Activated CD8-positive, alpha-beta memory T cell treated with anti-CD3 and anti-CD28 coated beads for 1 hour (primary cell): Measurements from ENCODE around the gene SULT4A1.
A peak's percentile ranks its signal among the peaks of the same experiment; 100 is the strongest.
"Not testable (repeated sequence)": the region's sequence is repeated elsewhere in the genome, so short reads cannot be mapped to it uniquely, and the experiment has no call there.

Experiments
- DNase-seq, 2 donors: peaks; one replicate each; pipeline ENCODE4 v3.0.0-alpha.2; 2020; ENCODE audit warnings: low read depth in 1 of 2; ENCODE audit errors: extremely low read depth in 1 of 2

SULT4A1 gene

DNA sequence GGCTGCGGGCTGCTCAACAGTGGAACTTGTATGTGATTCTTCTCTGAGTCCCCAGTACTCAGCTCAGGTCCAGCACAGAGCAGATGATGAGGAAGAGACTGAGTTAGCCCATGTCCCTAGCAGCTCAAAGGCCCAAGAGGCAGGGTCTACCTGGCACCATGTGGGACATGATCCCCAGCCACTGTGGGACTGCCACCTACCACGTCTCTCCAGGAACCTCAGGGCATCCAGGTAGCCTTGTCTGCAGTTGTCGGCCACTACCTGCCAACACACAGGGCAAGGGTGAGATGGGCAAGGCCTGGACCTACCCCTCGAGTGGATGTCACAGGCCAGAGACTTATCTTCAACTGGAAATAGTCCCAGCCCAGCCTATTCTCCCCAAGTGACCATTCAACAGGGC lies 25.1 kb upstream of the SULT4A1 start:
- no peak for DNase-seq

DNA sequence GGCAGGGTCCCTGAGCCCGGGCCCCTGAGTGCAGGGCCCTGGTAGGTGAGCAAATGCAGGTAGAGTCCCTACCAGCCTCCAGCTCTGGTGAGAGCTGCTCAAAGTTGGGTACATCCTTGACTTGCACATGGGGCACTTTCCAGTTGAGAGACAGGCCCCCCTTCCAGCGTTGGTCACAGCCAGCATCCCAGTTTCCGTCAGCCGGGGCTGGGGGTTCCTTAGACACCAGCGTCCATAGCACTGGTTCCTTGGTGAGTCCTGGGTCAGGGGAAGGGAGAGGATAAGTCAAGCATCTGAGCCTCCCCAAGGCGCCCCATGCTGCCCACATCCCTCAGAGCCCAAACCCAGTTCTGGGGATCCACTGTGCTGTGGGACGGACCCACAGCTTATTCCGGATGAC lies 23.9 kb upstream of the SULT4A1 start:
- DNase-seq: no peak

DNA sequence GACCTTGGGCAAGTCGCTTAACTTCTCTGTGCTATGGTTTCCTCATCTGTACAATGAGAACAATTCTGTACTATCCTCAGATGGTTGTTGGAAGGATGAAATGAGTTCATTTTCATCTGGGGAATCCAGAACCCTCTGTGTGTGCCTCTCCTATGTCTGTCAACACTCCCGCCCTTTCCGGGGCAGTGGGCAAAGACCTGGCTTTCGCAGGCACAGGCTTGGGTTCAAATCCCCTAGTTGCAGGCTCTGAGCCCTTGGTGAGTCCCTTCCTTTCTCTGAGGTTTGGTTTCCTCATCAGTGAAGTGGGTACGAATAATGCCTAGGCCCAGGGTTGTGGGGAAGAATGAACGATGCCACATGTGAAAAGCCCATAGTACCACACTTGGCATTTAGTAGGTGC lies 23.5 kb upstream of the SULT4A1 start:
- no peak for DNase-seq

DNA sequence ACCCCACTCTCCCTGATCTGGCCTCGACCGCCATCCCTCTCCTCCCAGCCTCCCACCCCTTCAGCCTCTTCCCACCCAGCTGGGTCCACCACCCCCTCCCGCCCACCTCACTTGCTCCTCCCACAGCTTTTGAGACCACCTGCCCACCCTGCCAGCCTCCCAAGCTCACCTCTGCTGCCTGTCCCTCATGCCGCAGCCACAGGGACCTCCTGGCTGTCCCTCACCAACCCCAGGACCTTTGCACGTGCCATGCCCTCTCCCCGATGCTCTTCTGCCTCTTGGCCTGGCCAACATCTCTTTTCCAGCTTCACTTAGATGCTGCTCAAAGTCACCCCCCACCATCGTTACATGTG lies 23.0 kb upstream of the SULT4A1 start:
- no peak for DNase-seq

DNA sequence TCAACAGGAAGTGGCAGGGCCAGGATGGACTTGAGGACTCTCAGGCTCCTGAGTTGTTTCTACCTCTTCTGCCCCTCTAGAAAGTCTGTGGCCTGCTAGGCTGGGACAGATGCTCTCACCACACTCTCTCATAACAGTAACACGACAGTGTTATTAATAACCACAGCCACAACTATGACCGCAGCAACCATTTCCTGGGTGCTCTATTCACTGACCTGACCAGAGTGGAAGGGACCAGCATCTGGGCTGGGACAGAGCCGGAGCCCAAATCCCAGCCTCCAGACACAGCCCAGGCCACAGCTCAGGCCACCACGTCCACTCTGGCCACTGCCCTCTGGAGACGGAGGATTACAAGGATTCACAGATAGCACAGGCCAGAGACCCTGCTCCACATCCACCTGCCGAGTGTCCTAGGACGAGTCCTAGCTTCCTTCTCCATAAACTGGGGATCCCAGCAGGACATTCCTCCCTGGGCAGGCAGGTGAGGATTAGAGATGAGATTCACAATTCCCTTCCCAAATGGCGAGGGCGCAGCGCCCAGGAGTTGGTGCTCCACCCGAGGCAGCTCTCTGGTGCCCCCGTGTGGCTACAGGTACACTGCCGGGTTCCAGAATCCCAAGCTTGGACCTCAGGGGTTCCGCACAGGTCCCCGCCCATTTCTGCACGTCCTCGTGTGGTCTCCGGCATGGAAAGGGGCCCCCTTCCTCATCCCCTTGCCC lies 22.4 kb upstream of the SULT4A1 start:
- DNase-seq: peak in 1 of 2 donors; percentile 31

DNA sequence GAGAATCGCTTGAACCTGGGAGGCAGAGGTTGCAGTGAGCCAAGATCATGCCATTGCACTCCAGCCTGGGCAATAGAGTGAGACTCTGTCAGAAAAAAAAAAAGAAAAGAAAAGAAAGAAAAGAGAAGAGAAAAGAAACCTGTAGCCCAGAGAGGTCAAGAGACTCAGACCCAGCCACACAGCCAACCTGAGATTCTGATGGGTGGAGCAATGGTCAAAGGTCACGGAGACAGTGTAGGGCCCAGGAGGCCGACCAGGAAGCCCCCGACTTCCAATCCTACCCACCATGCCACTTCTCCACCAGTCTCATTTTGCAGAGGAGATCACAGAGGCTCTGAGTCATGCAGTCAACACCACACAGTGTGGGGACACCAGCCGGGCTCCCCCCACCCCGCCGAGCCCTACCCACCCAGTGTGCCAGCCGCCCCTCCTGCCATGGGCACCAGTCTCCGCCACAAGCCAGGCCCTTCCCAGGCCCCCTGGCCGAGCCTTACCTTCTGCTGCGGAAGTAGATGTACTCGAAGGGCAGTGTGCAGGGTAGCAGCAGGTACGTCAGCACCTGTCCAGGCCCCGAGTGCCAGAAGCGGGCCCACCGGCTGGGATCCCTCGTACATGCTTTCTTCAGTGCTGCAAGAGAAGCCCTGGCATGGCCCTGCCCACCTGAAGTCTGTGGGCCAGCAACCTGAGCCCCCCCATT lies 21.6 kb upstream of the SULT4A1 start:
- DNase-seq: no peak

DNA sequence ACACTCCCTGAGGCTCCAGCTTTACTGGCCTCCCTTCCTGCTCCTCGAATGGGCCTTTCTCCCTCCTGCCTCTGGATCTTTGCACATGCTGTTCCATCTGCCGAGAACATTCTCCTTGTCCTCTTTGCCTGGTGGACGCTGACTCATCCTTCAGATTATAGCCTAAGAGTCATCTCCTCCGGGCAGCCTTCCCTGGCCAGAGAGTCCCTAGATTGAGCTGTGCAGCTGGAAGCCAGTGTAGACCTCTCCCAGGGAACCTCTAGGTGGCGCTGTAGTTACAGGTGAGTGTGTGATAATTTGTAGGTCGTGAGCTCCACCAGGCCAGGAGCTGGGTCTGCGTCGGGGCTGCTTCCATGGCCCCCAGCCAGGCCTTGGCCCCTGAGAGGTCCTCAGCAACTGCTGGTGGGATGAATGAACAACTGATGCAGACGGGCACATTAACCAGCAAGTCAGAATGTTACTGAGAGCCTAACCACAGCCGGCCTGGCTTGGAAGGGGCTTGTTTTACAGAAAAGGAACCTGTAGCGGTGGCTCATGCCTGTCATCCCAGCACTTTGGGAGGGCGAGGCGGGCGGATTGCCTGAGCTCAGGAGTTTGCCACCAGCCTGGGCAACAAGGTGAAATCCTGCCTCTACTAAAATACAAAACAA lies 20.8 kb upstream of the SULT4A1 start:
- no peak for DNase-seq

DNA sequence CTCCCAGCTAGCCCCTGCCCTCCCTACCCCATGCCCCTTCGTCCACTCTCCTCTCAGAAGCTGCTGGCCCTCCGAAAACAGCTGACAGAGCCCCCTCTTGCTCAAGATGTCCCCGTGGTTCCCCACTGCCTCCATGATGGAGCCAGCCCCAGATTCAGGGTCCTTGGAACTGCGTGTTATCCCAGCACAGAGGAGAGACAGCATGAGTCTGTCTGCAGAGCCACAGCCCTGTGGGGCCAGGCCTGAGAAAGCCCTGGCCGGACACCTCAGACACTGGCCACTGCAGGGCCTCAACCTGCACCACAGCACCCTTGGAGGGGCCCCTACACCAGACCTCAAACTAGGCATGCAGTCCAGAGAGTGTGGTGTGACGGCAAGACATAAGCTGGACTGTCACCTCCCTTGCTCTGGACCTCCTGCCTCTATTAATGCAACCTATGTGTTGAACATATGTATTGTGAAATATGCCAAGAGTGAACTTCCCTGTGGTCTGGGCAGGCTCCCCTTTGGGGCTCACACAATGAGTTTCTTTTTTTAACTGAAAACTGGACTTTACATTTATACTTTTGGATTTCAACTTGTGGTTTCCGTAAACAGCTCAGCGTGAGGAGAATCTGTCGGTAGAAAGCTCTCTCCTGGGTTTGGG lies 19.9 kb upstream of the SULT4A1 start:
- DNase-seq: no peak

DNA sequence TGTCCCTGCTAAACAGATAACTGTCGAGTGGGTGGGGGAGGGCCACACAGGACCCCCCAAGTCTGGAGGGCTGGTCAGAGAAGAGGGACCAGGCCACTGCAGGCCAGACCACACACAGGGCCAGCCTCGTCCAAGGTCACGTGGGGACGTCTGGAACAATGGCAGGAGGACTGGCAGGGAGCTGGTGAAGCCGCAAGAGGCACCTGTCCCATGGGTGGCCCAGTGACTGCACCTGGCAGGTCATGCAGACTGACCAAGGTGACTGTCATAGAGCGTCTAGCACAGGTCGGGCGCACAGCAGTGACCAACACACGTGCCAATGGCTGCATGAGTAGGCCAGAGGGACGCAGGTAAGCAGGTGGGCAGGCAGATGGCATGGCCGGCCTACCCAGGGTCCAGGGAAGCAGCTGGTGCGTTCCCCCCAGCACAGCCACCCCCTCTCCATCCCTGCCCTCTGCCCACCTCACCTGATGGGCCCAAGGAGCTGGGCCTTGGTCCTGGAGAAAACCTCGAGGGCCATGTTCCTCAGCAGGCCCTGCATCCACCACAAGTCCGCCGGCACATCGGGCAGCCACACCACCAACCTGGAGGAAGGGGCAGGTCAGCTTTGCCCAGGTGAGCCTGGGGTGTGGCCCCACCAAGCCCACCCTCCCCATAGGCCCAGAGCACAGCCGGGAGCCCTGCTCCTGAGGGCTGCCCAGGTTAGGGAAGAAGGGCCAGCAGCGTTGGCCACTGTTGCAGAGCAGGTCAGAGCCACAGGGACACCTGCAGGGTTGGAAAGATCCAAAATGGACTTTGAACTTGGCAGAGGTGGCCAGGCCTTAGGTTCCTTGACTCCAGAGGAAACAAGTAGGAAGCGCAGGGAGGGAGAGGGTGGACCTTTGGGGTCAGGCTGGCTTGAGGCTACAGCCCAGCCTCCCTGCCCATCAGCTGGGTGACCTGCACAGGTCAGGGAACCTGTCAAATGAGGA lies 19.1 kb upstream of the SULT4A1 start:
- DNase-seq: no peak

DNA sequence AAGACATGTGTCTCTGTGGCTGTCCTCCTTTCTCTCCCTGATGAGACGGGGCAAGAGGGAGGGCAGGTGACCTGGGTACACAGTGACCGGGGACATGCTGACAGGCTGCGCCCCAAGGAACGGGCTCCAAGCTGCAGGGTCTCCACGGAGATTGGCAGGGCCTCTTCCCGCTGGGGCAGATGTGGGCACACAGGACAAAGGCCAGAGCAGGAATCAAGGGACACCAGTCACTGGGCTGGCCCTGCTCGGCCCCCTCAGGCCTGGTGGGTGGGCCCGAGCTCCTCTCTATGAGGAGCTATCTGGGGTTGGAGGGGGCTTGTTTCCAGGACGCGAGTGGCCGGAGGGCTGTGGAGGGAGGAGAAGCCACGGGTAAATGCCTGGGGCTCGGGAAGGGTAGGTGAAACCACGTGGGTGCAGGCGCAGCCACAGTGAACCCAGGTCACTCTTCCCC lies 18.3 kb upstream of the SULT4A1 start:
- no peak for DNase-seq

DNA sequence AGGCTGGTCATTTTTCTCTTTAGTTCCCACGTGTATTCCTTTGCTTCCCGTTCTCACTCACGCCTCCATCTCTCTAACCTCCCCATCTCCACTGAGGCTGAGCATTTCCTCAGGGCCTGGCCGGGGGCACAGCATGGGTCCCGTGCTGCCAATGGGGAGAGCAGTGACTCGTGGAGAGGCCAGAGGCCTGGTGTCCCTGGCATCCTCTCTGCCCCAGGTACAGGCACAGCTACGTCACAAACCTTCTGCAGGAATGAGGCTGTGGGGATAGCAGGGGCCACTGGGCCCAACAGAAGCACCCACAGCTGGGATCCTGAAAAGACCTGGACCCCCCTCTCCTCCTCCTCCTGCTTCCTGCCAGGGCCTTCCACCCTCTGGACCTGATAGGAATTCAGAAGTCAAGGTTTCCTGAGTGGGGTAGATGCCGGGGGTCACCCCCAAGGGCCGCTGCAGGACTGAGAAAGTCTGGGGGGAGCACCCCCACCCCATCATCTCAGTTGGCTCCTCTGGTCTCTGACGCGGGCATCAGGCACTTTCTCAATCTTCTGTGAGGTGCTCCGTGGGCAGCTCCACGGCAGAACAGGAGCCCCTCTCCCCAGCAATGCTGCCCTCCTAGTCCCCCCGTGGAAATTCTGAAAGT lies 17.7 kb upstream of the SULT4A1 start:
- DNase-seq: no peak

DNA sequence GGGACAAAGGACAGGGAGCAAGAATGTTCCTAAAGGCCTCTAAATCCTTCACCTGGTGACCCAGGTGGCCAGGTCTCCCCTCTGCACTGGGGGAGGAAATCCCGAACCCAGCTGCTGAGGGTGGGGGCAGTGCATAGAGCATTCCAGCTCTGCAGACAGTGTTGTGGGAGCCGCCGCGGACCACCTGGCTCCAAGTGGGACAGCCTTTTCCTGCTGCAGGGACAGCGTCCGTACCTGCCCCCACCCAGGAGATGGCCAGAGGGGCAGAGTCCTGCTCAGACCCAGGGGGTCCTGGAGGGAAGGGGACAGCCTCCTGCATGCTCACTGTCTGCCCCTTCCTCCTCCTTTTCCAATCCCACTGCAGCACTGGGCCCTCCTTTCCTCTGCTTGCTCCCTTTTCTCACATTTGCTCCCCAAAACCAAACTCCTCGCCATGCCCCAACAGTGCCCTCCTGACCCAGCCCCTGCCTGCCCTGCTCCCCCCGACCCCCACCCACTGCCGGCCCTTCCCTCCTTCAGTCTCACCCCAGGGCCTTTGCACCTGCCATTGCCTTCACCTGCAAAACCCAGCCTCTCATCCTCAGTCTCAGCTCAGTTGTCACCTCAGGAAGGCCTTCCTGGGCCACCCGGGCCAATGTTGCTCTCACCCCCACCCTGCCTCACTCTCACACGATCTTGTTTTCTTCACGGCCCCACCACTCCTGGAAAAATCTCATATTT lies 16.7 kb upstream of the SULT4A1 start:
- no peak for DNase-seq

DNA sequence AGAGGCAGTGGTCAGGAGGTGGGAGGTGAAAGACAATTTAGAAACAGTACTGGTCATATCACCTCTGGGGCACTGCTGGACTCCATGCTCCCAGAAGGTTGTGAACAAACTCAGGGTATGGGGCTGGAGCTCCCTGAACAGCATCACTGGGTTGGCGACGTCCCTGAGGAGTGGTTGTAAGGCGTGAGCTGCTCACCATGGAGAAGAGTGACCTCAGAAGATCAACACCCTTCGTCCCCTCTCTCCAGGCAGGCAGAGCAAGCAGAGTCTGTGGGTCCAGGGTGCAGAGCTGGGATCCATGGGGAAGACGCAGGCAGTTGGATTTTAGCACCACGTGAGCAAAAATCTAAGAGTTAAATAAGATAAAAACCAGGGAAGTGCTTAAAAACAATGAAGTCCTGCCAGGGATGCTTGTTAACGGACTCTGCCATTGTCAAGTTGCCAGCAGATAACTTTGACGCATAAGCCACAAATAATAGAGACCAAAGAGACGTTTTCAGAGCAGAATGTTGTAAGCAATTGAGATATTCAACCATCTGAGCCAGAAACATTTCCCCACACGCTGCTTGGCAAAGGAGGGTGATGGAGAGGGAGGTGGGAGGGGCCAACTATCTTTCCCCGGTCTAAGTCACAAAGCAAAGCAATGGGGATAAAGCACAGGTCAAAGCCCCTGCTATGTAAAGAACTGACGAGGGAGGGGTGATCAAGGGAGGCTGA lies 15.9 kb upstream of the SULT4A1 start:
- DNase-seq: no peak

DNA sequence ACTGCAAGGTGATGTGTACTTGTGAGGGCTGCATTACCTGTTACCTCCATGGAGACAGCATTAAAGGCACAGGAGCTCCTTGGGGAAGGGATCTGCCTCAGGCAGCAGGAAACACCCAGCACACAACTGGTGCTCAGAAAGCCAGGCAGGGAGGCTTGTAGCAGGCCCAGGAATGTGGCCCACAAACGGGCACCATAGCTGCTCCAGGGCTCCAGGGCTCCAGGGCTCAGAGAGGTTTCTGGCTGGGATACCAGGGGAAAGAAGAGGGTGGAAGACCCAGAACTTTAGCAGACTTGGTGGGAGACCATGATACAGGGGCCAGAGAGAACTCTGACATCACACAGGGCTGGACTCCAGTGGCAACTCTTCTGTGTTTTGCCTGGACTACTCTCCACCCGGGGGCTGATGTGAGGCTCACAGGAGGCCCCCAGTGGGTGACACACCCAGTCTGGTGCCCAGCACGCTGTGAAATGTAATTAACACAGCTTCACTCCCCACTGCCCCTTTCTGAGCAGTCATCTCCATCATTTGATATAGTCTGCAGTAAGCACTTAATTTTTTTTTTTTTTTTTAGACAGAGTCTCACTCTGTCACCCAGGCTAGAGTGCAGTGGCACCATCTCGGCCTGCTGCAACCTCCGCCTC lies 14.7 kb upstream of the SULT4A1 start:
- DNase-seq: no peak

DNA sequence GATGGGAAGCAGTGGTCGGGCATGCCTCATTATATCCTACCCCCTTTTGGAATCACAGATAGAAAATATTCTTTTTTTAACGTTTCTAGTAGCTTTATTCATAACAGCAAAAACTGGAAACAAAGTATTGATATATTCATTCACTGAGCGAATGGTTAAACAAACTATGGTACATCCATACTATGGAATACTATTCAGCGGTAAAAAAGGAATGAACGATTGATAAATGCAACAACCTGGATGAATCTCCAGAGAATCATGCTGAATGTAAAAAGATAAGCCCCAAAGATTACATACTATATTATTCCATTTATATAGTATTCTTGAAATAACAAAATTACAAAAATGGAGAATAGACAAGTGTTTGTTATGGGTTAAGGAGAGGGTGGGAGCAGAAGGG lies 7.5 kb upstream of the SULT4A1 start:
- DNase-seq: no peak

DNA sequence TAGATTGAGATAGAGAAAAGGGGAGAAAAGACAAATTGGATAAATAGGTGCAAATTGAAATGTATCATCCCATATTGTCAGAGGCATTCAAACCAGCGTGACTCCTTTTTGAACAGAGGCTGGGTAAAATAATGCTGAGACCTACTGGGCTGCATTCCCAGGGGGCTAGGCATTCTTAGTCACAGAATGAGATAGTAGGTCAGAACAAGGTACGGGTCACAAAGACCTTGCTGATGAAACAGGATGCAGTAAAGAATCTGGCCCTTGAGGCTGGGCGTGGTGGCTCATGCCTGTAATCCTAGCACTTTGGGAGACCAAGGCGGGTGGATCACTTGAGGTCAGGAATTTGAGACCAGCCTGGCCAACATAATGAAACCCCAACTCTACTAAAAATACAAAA lies 6.7 kb upstream of the SULT4A1 start:
- not testable (repeated sequence) for DNase-seq

DNA sequence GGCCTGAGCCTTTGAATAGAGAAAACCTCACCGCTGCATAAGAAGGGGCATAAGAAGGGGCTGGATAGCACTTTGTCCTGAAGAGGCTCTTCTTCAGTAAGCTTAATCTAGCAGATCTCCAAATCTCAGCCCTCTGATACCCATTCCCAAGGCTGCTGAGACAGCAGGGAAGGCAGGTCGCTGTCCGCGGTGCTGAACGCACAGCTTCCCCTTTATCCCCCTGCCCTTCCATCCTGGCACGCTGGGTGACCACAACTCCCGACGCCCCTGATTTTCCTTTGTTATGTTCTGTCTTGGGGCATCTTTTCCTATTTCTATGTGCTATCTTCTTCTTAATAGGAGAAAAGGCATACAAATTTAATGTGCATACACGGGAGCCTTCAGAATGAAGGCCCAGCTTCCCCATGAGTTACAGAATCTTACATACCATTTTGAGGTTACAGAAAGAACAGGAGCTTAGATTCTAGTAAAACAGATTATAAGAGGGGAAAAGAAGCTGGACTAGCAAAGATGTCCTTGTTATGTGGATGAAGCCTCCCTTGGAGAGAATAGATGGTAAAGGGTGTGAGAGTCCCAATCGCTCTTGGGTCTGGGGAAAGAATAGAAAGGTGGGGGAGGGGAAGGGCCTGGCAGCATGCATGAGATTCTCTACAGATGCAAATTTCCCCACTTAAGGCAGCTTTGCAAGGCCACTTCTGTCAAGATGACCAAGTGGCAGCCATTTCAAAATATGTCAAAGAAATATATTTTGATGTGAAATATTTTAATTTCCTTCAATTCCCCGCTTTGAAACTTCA lies 5.7 kb upstream of the SULT4A1 start:
- DNase-seq: peak in 1 of 2 donors; percentile 8

DNA sequence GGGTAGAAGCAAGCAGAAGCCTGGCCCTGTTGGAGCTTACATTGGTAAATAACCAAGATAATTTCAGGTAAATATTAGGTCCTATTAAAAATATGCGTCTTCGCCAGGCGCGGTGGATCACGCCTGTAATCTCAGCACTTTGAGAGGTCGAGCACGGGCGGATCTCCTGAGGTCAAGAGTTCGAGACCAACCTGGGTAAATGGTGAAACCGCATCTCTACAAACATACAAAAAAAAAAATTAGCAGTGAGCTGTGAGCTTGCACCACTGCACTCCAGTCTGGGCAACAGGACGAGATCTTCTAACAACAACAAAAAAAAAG lies 529 bp upstream of the SULT4A1 start:
- DNase-seq: no peak
